Mesenchymal stem cell (in vitro differentiated cells and primary cell): Measurements from ENCODE around the gene FAM221B. TPM values are rescaled to one million over a fixed set of nuclear protein-coding genes. Genes with fewer than 3 reads are reported as not detected.

ENCODE experiments used
- DNase-seq: peaks from one replicate; pipeline ENCODE4 v3.0.0-alpha.2; 2013
- H2AFZ ChIP-seq: one replicate; pipeline ENCODE4 v1.6.1; 2013; ENCODE audit warnings: low read depth, mild to moderate bottlenecking, control low read depth, inconsistent platforms, low read length, moderate library complexity
- H2AK5ac ChIP-seq: 2 replicates; pipeline ENCODE4 v1.6.1; 2013; ENCODE audit warnings: low read length, moderate library complexity, mild to moderate bottlenecking, inconsistent platforms; ENCODE audit not compliant: severe bottlenecking
- H2BK120ac ChIP-seq: one replicate; pipeline ENCODE4 v1.6.1; 2013; ENCODE audit warnings: low read depth, mild to moderate bottlenecking, inconsistent platforms, low read length, moderate library complexity
- H2BK12ac ChIP-seq, 2 experiments: one replicate each; pipeline ENCODE4 v1.6.1; 2013; ENCODE audit warnings: inconsistent platforms in 2 of 2, low read length in 2 of 2, mild to moderate bottlenecking in 2 of 2, moderate library complexity in 2 of 2, control low read depth in 1 of 2
- H2BK15ac ChIP-seq: one replicate; pipeline ENCODE4 v1.6.1; 2013; ENCODE audit warnings: mild to moderate bottlenecking, low read depth, inconsistent platforms; ENCODE audit not compliant: poor library complexity, severe bottlenecking
- H2BK5ac ChIP-seq: 2 replicates; pipeline ENCODE4 v1.6.1; 2013; ENCODE audit warnings: low read depth, mild to moderate bottlenecking, low read length, control low read depth, inconsistent platforms; ENCODE audit not compliant: poor library complexity, severe bottlenecking
- H3K14ac ChIP-seq, 2 experiments: one replicate each; pipeline ENCODE4 v1.6.1; 2013; ENCODE audit warnings: inconsistent platforms in 2 of 2, low read length in 2 of 2, control low read depth in 1 of 2, mild to moderate bottlenecking in 1 of 2, moderate library complexity in 1 of 2
- H3K18ac ChIP-seq, 2 experiments: one replicate each; pipeline ENCODE4 v1.6.1; 2013; ENCODE audit warnings: inconsistent platforms in 2 of 2, low read length in 2 of 2, control low read depth in 1 of 2, low read depth in 1 of 2, mild to moderate bottlenecking in 1 of 2
- H3K23ac ChIP-seq, 2 experiments: one replicate each; pipeline ENCODE4 v1.6.1; 2013; ENCODE audit warnings: inconsistent platforms in 2 of 2, low read length in 2 of 2, mild to moderate bottlenecking in 2 of 2, moderate library complexity in 2 of 2, control low read depth in 1 of 2
- H3K27ac ChIP-seq: 2 replicates; pipeline ENCODE4 v1.5.1; 2013; ENCODE audit warnings: mild to moderate bottlenecking, moderate library complexity, low read length, control low read depth, inconsistent platforms; ENCODE audit not compliant: poor library complexity, severe bottlenecking
- H3K27me3 ChIP-seq, 2 experiments: 2 replicates each; pipeline versions ENCODE4 v1.6.1 to v1.7.0; 2013; ENCODE audit warnings: low read length in 2 of 2, mild to moderate bottlenecking in 2 of 2, moderate library complexity in 2 of 2, control low read depth in 1 of 2, inconsistent platforms in 1 of 2; ENCODE audit not compliant: control insufficient read depth in 1 of 2, insufficient read depth in 1 of 2
- H3K36me3 ChIP-seq, 2 experiments: 2 replicates each; pipeline versions ENCODE4 v1.6.1 to v1.7.0; 2013; ENCODE audit warnings: low read length in 2 of 2, control low read depth in 1 of 2, inconsistent platforms in 1 of 2, low read depth in 1 of 2, mild to moderate bottlenecking in 1 of 2; ENCODE audit not compliant: insufficient read depth in 2 of 2, control insufficient read depth in 1 of 2
- H3K4ac ChIP-seq, 2 experiments: one replicate each; pipeline ENCODE4 v1.6.1; 2013; ENCODE audit warnings: inconsistent platforms in 2 of 2, low read length in 2 of 2, mild to moderate bottlenecking in 2 of 2, moderate library complexity in 2 of 2, control low read depth in 1 of 2, low read depth in 1 of 2
- H3K4me1 ChIP-seq: 2 replicates; pipeline ENCODE4 v1.6.1; 2013; ENCODE audit warnings: low read depth, low read length, control low read depth; ENCODE audit not compliant: control insufficient read depth, insufficient read depth
- H3K4me2 ChIP-seq: 2 replicates; pipeline ENCODE4 v1.6.1; 2013; ENCODE audit warnings: low read length, mild to moderate bottlenecking, inconsistent platforms; ENCODE audit not compliant: poor library complexity, severe bottlenecking
- H3K4me3 ChIP-seq, 2 experiments: 2 replicates each; pipeline versions ENCODE4 v1.5.1 to v1.7.0; 2013; ENCODE audit warnings: low read length in 2 of 2, mild to moderate bottlenecking in 2 of 2, control low read depth in 1 of 2, low read depth in 1 of 2; ENCODE audit not compliant: insufficient read depth in 1 of 2
- H3K79me1 ChIP-seq: replicated peaks from 2 replicates; pipeline ENCODE4 v1.6.1; 2013; ENCODE audit warnings: mild to moderate bottlenecking, control low read depth, low read length, inconsistent platforms; ENCODE audit not compliant: poor library complexity, severe bottlenecking
- H3K9ac ChIP-seq: 2 replicates; pipeline ENCODE4 v1.7.0; 2013; ENCODE audit warnings: mild to moderate bottlenecking, low read length, moderate library complexity
- H3K9me3 ChIP-seq: 2 replicates; pipeline ENCODE4 v1.7.0; 2013; ENCODE audit warnings: mild to moderate bottlenecking, low read length; ENCODE audit not compliant: control insufficient read depth
- H4K8ac ChIP-seq: one replicate; pipeline ENCODE4 v1.6.1; 2013; ENCODE audit warnings: inconsistent platforms, mild to moderate bottlenecking, low read length, moderate library complexity
- H4K91ac ChIP-seq: one replicate; pipeline ENCODE4 v1.6.1; 2013; ENCODE audit warnings: mild to moderate bottlenecking, low read length, inconsistent platforms
- WGBS: methylation state at CpG from one replicate; pipeline ENCODE4 v1.1.7; 2013; ENCODE audit warnings: mixed read lengths; 5-methylcytosine and 5-hydroxymethylcytosine counted together
- small RNA-seq: library from polyadenylated mRNA; stranded (forward); fragments of <200 nt; extraction: miRNeasy Mini kit (QIAGEN cat#:217004); gene quantifications from one replicate; pipeline ENCODE3, GENCODE V24; 2013; ENCODE audit warnings: low read depth

The FAM221B gene

DNA sequence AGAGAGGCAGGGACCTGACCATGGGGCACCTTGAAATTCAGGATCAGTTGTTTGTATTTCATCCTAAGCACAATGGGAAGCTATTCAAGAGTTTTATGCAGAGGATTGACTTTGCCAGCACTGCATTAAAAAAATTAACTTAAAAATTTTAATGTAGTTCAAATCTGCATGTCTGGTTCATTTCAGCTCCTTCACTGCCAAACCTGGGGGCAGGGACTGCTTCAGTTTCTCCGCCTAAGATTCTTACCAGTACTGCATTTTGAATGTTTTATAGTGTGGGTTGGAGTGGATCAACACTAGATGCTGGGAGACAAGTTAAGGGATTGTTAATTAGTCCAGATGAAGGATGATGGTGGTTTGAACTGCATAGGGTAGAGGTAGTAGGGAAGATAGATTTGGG, 58.8 kb downstream of the FAM221B start:
- DNase-seq = no peak
- whole genome bisulfite sequencing = 97% methylated on average over 1 of the region's 1 CpG
- no peak overlapping the region for H3K27ac ChIP-seq

DNA sequence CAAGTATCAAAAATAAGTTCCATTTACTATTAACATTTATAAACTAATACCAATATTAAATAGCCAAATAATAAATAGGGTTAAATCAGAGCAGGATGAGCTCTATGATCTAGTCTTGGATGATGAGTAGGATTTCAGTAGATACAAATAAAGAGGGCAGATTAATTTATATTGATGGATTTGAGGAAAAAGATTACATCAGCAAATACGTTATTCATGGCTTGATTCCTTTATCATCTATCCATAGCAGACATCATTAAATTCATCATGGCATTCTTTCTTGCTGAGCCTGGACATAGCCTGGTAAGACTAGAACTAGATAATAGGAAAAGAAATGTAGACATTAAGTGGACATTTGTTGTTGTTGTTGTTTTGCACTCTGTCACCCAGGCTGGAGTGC, 61.1 kb downstream of the FAM221B start:
- Histone ChIP-seq H2AFZ (no peak overlapping the region), H2BK15ac (no peak overlapping the region), H3K9me3 (no peaks in the 10 kb centered on the region), H3K4me1 (no peaks in the 10 kb centered on the region), H3K23ac (no peak overlapping the region), H3K18ac (no peak overlapping the region), H2BK12ac (no peak overlapping the region), H3K14ac (no peak overlapping the region), H3K9ac (no peak overlapping the region), H3K4me3 (no peak overlapping the region), H3K4ac (no peak overlapping the region), H4K8ac (no peak overlapping the region), H3K4me2 (no peak overlapping the region), H3K27me3 (no peaks in the 10 kb centered on the region), H2BK5ac (no peak overlapping the region), H3K79me1 (peaks cover 12% of the 10 kb centered on the region), H4K91ac (no peak overlapping the region), H2BK120ac (no peak overlapping the region), H3K36me3 (peaks cover 0 to 3% of the 10 kb centered on the region in 2 experiments), H3K27ac (no peak overlapping the region), H2AK5ac (no peak overlapping the region)
- no CpG with 5 or more reads among the region's 1 CpG for WGBS
- no peak for DNase-seq

More for the DNA sequence above, 58.8 kb downstream of the FAM221B start:
- H2BK120ac ChIP-seq = no peak overlapping the region
- H3K4ac ChIP-seq = no peak overlapping the region
- H3K4me2 ChIP-seq = no peak overlapping the region
- no peak overlapping the region for H2BK15ac ChIP-seq
- H3K18ac ChIP-seq = no peak overlapping the region
- H3K23ac ChIP-seq = no peak overlapping the region
- no peak overlapping the region for H3K4me3 ChIP-seq
- H2BK5ac ChIP-seq = no peak overlapping the region
- no peak overlapping the region for H3K14ac ChIP-seq
- no peaks in the 10 kb centered on the region for H3K27me3 ChIP-seq
- H2AK5ac ChIP-seq = no peak overlapping the region
- H3K79me1 ChIP-seq = peaks cover 15% of the 10 kb centered on the region
- no peak overlapping the region for H4K91ac ChIP-seq
- peaks cover 0 to 3% of the 10 kb centered on the region in 2 experiments for H3K36me3 ChIP-seq
- H4K8ac ChIP-seq = no peak overlapping the region
- H2AFZ ChIP-seq = no peak overlapping the region
- no peak overlapping the region for H2BK12ac ChIP-seq
- no peaks in the 10 kb centered on the region for H3K9me3 ChIP-seq
- no peak overlapping the region for H3K9ac ChIP-seq
- peaks cover 2% of the 10 kb centered on the region for H3K4me1 ChIP-seq

DNA sequence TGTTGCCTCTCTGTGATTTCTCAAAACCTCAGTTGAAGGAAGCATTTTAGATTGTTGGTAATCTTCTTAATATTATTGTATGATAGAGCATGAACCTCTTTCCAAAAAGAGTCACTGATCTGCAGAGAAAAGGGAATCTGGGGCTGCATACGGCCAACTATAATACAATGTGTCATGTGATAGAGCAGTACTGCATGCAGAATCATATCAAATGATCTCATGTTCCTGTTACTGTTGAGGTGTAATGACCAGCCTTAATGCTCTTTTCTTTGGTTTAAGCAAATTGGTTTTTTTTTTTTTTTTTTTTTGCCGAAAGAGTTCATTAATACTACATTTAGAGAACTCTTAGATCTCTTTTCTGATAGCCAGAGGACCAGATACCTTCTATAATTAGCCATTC, 61.5 kb downstream of the FAM221B start:
- WGBS = 100% methylated on average over 1 of the region's 2 CpGs
- no peak for DNase-seq
- no peak overlapping the region for H3K27ac ChIP-seq

More for the DNA sequence above, 61.5 kb downstream of the FAM221B start:
- Histone ChIP-seq H3K36me3 (peaks cover 0 to 3% of the 10 kb centered on the region in 2 experiments), H3K4me3 (no peak overlapping the region), H4K8ac (no peak overlapping the region), H3K9ac (no peak overlapping the region), H2BK12ac (no peak overlapping the region), H3K14ac (no peak overlapping the region), H3K18ac (no peak overlapping the region), H2BK15ac (no peak overlapping the region), H2BK120ac (no peak overlapping the region), H2AK5ac (no peak overlapping the region), H3K4me1 (no peaks in the 10 kb centered on the region), H3K23ac (no peak overlapping the region), H3K4me2 (no peak overlapping the region), H3K27me3 (no peaks in the 10 kb centered on the region), H2BK5ac (no peak overlapping the region), H4K91ac (no peak overlapping the region), H3K9me3 (no peaks in the 10 kb centered on the region), H3K4ac (no peak overlapping the region), H2AFZ (no peak overlapping the region), H3K79me1 (peaks cover 15% of the 10 kb centered on the region)

Small RNAs within 50 kb of the gene (small RNA-seq; reads per million reads assigned to genes)
- not detected for gene HINT2
